HEK293T (cell line): ENCODE results near the gene NRG2.

Experiments used
- BHLHE40 ChIP-seq: fragments of 450-650 bp; IDR thresholded peaks from 2 replicates; pipeline ENCODE4 v1.6.1; 2016; ENCODE audit warnings: mild to moderate bottlenecking, moderate library complexity, borderline replicate concordance
- NFRKB ChIP-seq: fragments of 450-650 bp; IDR thresholded peaks from 2 replicates; pipeline ENCODE4 v1.6.1; 2016; ENCODE audit warnings: mild to moderate bottlenecking, moderate library complexity
- PKNOX1 ChIP-seq: fragments of 450-650 bp; IDR thresholded peaks from 2 replicates; pipeline ENCODE4 v1.6.1; 2016

DNA sequence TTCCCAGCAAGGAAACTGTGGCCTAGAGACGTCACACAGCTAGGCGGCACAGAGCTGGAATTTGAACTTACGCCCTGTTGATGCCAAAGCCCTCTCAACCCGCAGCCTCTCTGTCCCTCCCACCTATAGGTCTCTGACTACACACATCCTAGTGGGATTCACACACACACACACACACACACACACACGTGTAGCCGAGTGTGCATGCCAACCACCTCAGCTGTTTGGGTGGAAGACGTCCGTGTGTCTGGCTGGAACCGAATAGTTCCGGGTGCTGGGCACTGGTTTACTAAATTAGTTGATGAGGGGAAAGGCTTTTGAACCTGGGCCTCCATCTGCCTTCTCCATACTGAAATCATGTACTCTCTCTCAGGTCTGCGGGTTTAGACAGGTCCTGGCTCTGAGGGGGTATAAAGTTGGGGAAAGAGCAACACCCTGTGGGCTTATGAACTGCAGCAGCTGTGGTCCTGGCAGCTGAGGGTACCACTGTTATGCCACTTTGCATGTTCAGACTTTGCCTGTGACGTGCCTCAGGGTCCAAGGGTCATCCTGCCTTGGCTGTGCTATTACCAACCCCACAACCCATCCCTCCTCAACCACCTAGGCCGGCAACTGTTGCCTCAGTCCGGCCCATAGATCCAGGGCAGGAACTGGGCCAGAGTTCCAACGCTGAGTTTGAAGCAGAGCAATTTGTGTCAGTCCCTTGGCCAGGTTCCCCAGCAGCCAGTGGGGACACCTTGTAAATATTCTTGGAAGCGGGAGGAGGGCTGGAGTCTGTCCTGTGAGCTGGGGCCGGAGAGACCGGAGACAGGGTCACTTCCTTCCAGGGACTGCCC lies 197.0 kb downstream of the NRG2 start:
- no peak for TF ChIP-seq NFRKB
- TF ChIP-seq PKNOX1: no peak
- TF ChIP-seq BHLHE40: no peak
